Ishikawa (cell line): ENCODE measurements around the gene TSPEAR.

ENCODE experiments used
- CREB1 ChIP-seq: IDR thresholded peaks from 2 replicates; pipeline ENCODE4 v1.6.1; 2012; ENCODE audit warnings: low read depth
- MAX ChIP-seq: IDR thresholded peaks from 2 replicates; pipeline ENCODE4 v1.6.1; 2012
- NFIC ChIP-seq: IDR thresholded peaks from 2 replicates; pipeline ENCODE4 v1.6.1; 2012
- RAD21 ChIP-seq: IDR thresholded peaks from 2 replicates; pipeline ENCODE4 v1.6.1; 2012; ENCODE audit warnings: low read depth

- no peak for TF ChIP-seq RAD21
- TF ChIP-seq CREB1, result no peak
- TF ChIP-seq NFIC, result no peak
- no peak for TF ChIP-seq MAX
Observed at GRCh38 chr21:44760376-44760775, 49.0 kb upstream of the TSPEAR start.
